NCI-H446 (cell line): ENCODE data around the gene PNPLA8.
"Not testable (repeated sequence)": the region's sequence is repeated elsewhere in the genome, so short reads cannot be mapped to it uniquely, and the experiment has no call there.

ENCODE experiments used
- DNase-seq, 2 experiments: peaks; one replicate each; lab custom pipeline; 2025; lab: John Stamatoyannopoulos, UW

The PNPLA8 gene

GRCh38 chr7:108468246-108468645 is 57.7 kb downstream of the PNPLA8 start:
- DNase-seq, result no peak

- DNase-seq, result no peak
These were observed 58.5 kb downstream of the PNPLA8 start for GRCh38 chr7:108467391-108467790.

- not testable (repeated sequence) for DNase-seq
These were observed 59.6 kb downstream of the PNPLA8 start for GRCh38 chr7:108466322-108466721.

- no peak for DNase-seq
These were observed 61.2 kb downstream of the PNPLA8 start for GRCh38 chr7:108464743-108465142.

- DNase-seq, result no peak
These were observed 62.3 kb downstream of the PNPLA8 start for GRCh38 chr7:108463613-108464012.

GRCh38 chr7:108461840-108462239 is 64.1 kb downstream of the PNPLA8 start:
- peak in 1 of 2 experiments; percentile 77 for DNase-seq

GRCh38 chr7:108460964-108461363 is 65.0 kb downstream of the PNPLA8 start:
- DNase-seq, result no peak

GRCh38 chr7:108459922-108460551 is 65.9 kb downstream of the PNPLA8 start:
- peak in 1 of 2 experiments; percentile 12 for DNase-seq

GRCh38 chr7:108457871-108458270 is 68.1 kb downstream of the PNPLA8 start:
- no peak for DNase-seq

GRCh38 chr7:108456845-108457540 is 68.9 kb downstream of the PNPLA8 start:
- DNase-seq, result no peak

GRCh38 chr7:108455998-108456677 is 69.8 kb downstream of the PNPLA8 start, which contains the start of gene NRCAM:
Gene NRCAM, minus strand, starts transcription at chr7:108456436. Its CDS starts 216,372 bp downstream, at chr7:108240064.
- peak in 1 of 2 experiments; percentile 70 for DNase-seq

GRCh38 chr7:108455551-108455997 is 70.4 kb downstream of the PNPLA8 start:
- no peak for DNase-seq

GRCh38 chr7:108454674-108455550 is 71.0 kb downstream of the PNPLA8 start:
- peak; percentile 29 to 67 for DNase-seq

- no peak for DNase-seq
These were observed 71.6 kb downstream of the PNPLA8 start for GRCh38 chr7:108454317-108454673.

- no peak for DNase-seq
These were observed 72.6 kb downstream of the PNPLA8 start for GRCh38 chr7:108453320-108453719.

- peak in 1 of 2 experiments; percentile 14 for DNase-seq
These were observed 73.2 kb downstream of the PNPLA8 start for GRCh38 chr7:108452707-108453106.

- DNase-seq, result no peak
These were observed 74.6 kb downstream of the PNPLA8 start for GRCh38 chr7:108451296-108451848.

- no peak for DNase-seq
These were observed 75.8 kb downstream of the PNPLA8 start for GRCh38 chr7:108450160-108450559.

GRCh38 chr7:108449521-108449920 is 76.4 kb downstream of the PNPLA8 start:
- DNase-seq, result no peak

GRCh38 chr7:108448584-108449505 is 77.1 kb downstream of the PNPLA8 start:
- peak in 1 of 2 experiments; percentile 34 for DNase-seq
